Lower leg skin (tissue), 4 donors: Measurements from ENCODE around the gene PCBP1. TPM values are rescaled to one million over a fixed set of nuclear protein-coding genes. Genes with fewer than 3 reads are reported as not detected.
A peak's percentile ranks its signal among the peaks of the same experiment; 100 is the strongest.
"Not testable (repeated sequence)": the region's sequence is repeated elsewhere in the genome, so short reads cannot be mapped to it uniquely, and the experiment has no call there.

Experiments used
- DNase-seq, 2 donors: peaks; one replicate each; pipeline ENCODE4 v3.0.0-alpha.2; 2019; ENCODE audit warnings: low spot score in 2 of 2
- H3K4me3 ChIP-seq: fragments of 200-600 bp; sonication (generic); 2 replicates; pipeline ENCODE4 v1.5.1; 2017; ENCODE audit warnings: mild to moderate bottlenecking, low read depth; ENCODE audit not compliant: poor library complexity, severe bottlenecking
- POLR2A ChIP-seq, 2 donors: fragments of 450-650 bp; IDR thresholded peaks; one replicate each; pipeline ENCODE4 v1.6.1; 2016 to 2017; ENCODE audit warnings: antibody characterized with exemption in 2 of 2, mild to moderate bottlenecking in 1 of 2, moderate library complexity in 1 of 2
- WGBS, 2 donors: methylation state at CpG; one replicate each; pipeline ENCODE4 v1.1.5; 2018; 5-methylcytosine and 5-hydroxymethylcytosine counted together
- intact Hi-C: fragments of 100-400 bp; cut with DNase I; formaldehyde crosslinking; loops from one replicate; pipeline ENCODE4 v1.15.0; 2023; ENCODE audit warnings: low total_unique reads
- total RNA-seq, 4 donors: library from RNA; depleted of rRNA; stranded (reverse); fragments of >200 nt; gene quantifications; one replicate each; pipeline ENCODE4 v1.1.0, GENCODE V29; 2016
- TF ChIP-seq, protein P1 (sequence below), 3 donors: fragments of 450-650 bp; IDR thresholded peaks; one replicate each; pipeline ENCODE4 v1.5.1; 2016; ENCODE audit warnings: antibody characterized with exemption in 3 of 3, mild to moderate bottlenecking in 3 of 3, moderate library complexity in 2 of 3

PCBP1 gene
- total RNA-seq, 4 donors from 2014 or later = 148 to 247 (median 186) TPM

DNA sequence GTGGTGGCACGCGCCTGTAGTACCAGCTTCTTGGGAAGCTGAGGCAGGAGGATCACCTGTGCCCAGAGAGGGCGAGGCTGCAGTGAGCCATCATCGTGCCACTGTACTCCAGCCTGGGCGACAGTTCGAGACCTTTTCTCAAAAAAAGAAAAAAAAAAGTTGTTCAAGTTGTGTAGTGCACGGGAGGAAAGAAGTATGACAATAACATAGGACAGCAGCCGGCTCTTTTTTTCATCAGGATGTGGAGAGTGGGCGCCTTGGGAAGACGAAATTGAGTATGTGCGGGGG lies 36.5 kb downstream of the PCBP1 start:
- TF ChIP-seq, protein P1, sequence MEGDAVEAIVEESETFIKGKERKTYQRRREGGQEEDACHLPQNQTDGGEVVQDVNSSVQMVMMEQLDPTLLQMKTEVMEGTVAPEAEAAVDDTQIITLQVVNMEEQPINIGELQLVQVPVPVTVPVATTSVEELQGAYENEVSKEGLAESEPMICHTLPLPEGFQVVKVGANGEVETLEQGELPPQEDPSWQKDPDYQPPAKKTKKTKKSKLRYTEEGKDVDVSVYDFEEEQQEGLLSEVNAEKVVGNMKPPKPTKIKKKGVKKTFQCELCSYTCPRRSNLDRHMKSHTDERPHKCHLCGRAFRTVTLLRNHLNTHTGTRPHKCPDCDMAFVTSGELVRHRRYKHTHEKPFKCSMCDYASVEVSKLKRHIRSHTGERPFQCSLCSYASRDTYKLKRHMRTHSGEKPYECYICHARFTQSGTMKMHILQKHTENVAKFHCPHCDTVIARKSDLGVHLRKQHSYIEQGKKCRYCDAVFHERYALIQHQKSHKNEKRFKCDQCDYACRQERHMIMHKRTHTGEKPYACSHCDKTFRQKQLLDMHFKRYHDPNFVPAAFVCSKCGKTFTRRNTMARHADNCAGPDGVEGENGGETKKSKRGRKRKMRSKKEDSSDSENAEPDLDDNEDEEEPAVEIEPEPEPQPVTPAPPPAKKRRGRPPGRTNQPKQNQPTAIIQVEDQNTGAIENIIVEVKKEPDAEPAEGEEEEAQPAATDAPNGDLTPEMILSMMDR (IDR thresholded peaks at IDR 0.05) = no peak
- no peak for TF ChIP-seq POLR2A (IDR thresholded peaks at IDR 0.05)
- 12 to 17% methylated on average over 11 of the region's 11 CpGs for WGBS, 2 donors
- intact Hi-C loops = no loop called here
- DNase-seq = no peak
- peak overlapping the region; percentile 20 for H3K4me3 ChIP-seq

DNA sequence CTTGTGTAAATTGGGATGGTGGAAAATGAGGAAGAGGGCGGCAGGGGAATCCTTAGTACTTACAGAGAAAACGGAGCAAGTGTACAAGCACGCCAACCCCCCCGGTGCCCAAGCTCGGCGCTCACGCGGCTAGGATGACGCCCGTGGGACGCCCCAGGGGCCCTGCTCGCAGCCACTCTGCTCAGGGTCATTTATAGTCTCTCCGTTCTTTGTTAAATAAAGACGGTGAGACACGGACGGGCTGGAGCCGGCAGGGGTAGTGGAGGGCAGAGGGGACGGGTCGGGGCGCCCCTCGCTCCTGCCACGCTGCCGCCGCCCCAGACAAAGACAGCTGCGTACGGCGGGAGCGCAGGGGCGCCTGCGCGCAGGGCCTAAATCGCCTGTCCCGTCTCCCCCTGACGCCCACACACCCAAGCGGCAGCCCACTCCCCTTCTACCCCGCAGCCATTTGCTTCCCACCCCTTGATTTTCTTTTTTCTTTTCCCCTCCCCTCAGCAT lies 37.8 kb downstream of the PCBP1 start:
- intact Hi-C loops = no loop called here
- TF ChIP-seq, protein P1 (IDR thresholded peaks at IDR 0.05) = no peak
- no peak for TF ChIP-seq POLR2A (IDR thresholded peaks at IDR 0.05)
- peak; percentile 55 to 93 for DNase-seq
- 0 to 1% methylated on average over 36 of the region's 36 CpGs for WGBS, 2 donors
- peak overlapping the region; percentile 30 for H3K4me3 ChIP-seq

DNA sequence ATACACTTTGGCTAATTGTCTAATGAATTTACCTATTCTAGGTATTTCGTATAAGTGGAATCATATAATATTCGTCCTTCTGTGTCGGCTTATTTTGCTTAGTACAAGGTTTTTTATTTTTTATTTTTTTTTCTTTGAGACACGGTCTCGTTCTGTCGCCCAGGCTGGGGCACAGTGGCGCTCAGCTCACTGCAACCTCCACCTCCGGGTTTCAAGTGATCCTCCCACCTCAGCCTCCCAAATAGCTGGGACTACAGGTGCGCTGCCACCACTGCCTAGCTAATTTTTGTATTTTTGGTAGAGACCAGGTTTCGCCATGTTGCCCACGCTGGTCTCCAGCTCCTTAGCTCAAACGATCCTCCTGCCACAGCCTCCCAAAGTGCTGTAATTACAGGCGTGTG lies 38.2 kb downstream of the PCBP1 start:
- DNase-seq = no peak
- intact Hi-C loops = no loop called here
- 62 to 63% methylated on average over 13 of the region's 13 CpGs for WGBS, 2 donors

GRCh38 chr2:70126413-70126812 lies 39.1 kb downstream of the PCBP1 start:
- no peak for DNase-seq
- no peak overlapping the region for H3K4me3 ChIP-seq
- TF ChIP-seq, protein P1 (IDR thresholded peaks at IDR 0.05) = no peak
- no peak for TF ChIP-seq POLR2A (IDR thresholded peaks at IDR 0.05)
- intact Hi-C loops = no loop called here
- WGBS, 2 donors = 95 to 100% methylated on average over 2 of the region's 2 CpGs

More for the DNA sequence above, 38.2 kb downstream of the PCBP1 start:
- no peak overlapping the region for H3K4me3 ChIP-seq
- TF ChIP-seq POLR2A (IDR thresholded peaks at IDR 0.05) = no peak
- TF ChIP-seq, protein P1 (IDR thresholded peaks at IDR 0.05) = no peak

GRCh38 chr2:70128005-70128404 lies 40.7 kb downstream of the PCBP1 start:
- 38 to 68% methylated on average over 1 of the region's 1 CpG for WGBS, 2 donors
- no peak for DNase-seq
- H3K4me3 ChIP-seq = no peak overlapping the region
- intact Hi-C loops = no loop called here
- TF ChIP-seq, protein P1 (IDR thresholded peaks at IDR 0.05) = no peak
- TF ChIP-seq POLR2A (IDR thresholded peaks at IDR 0.05) = no peak

GRCh38 chr2:70131344-70132143 lies 44.3 kb downstream of the PCBP1 start:
- not testable (repeated sequence) for H3K4me3 ChIP-seq
- intact Hi-C loops = loop anchor here (10.0 kb wide), 1 partner anchor 1543 kb away; no protein-coding TSS in a partner anchor
- 61 to 66% methylated on average over 17 of the region's 17 CpGs for WGBS, 2 donors

More at GRCh38 chr2:70131344-70132143, 44.3 kb downstream of the PCBP1 start:
- not testable (repeated sequence) for DNase-seq
